GM12872 (cell line): ENCODE measurements around the gene LIG4.

Experiments used
- TF ChIP-seq, protein P1 (sequence below): IDR thresholded peaks from 3 replicates; pipeline ENCODE4 v1.5.1; 2011; ENCODE audit warnings: low read depth, mild to moderate bottlenecking, low read length, moderate library complexity; ENCODE audit not compliant: insufficient read depth

The LIG4 gene

GRCh38 chr13:108212886-108213285, 2.5 kb downstream of the LIG4 start:
- TF ChIP-seq, protein P1, sequence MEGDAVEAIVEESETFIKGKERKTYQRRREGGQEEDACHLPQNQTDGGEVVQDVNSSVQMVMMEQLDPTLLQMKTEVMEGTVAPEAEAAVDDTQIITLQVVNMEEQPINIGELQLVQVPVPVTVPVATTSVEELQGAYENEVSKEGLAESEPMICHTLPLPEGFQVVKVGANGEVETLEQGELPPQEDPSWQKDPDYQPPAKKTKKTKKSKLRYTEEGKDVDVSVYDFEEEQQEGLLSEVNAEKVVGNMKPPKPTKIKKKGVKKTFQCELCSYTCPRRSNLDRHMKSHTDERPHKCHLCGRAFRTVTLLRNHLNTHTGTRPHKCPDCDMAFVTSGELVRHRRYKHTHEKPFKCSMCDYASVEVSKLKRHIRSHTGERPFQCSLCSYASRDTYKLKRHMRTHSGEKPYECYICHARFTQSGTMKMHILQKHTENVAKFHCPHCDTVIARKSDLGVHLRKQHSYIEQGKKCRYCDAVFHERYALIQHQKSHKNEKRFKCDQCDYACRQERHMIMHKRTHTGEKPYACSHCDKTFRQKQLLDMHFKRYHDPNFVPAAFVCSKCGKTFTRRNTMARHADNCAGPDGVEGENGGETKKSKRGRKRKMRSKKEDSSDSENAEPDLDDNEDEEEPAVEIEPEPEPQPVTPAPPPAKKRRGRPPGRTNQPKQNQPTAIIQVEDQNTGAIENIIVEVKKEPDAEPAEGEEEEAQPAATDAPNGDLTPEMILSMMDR: no peak

GRCh38 chr13:108210551-108210950, 4.8 kb downstream of the LIG4 start:
- TF ChIP-seq, protein P1: no peak

GRCh38 chr13:108200781-108201398, 14.4 kb downstream of the LIG4 start:
- TF ChIP-seq, protein P1: no peak

- TF ChIP-seq, protein P1: no peak
Measured at GRCh38 chr13:108195861-108196260, 19.5 kb downstream of the LIG4 start.

DNA sequence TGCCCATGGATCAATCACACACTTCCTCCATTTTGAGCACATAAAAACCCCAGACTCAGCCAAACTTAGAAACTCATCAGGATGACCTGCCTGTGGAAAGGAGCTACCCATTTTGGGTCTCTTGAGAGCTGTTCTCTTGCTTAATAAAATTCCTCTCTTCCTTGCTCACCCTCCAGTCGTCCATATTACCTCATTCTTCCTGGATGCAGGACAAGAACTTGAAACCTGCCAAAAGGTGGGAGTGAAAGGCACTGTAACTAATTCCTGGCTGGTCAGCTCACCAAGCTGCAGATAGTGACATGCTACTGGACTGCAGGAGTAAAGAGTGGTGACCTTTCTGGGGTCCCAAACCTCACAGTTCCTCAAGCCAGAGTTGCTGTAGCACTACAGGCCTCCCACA, 20.2 kb downstream of the LIG4 start:
- TF ChIP-seq, protein P1: no peak

DNA sequence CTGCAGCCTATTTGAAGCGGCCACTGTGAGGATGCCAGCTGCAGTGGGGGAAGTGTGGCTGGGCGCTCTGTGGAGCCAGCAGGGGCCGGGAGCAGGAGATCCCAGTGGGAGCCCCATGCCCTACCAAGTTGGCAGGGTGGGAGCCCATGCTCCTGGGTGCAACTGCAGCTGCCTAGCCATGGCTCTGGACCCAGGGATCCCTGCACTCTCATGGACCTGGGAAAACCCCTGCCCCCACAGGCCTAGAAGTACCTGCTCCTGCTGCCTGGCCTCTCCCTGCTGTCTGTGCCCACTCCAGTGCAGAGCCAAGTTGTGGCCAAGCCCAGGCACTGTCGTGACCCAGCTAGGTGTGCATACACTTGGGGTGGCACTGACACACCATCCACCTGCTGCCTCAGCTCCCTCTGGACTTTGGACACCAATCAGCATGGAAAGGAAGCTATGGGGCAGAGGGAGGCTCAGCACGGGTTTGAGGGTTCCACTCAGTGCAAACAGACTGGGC, 20.9 kb downstream of the LIG4 start:
- TF ChIP-seq, protein P1: no peak

DNA sequence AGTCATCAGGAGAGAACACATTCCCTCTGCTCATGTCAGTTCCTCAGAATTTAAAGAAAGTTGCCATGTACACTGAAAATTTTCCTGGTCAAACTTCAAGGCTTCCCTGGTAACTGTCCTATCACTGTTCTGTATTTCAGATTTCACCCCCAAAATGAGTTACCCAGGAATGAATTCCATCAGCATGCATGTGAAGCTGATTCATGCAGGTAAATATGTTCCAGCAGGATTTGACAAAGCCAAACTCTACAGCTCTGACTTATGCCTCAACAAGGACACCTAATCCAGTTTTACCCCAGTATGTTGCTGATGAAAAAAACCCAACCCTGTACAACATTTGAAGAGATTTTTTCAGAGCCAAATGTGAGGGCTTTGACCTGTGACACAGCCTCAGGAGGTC, 21.5 kb downstream of the LIG4 start:
- TF ChIP-seq, protein P1: no peak
